ENCODE results near the gene HOXC10. TPM values are rescaled to one million over a fixed set of nuclear protein-coding genes. Genes with fewer than 3 reads are reported as not detected.

Gene HOXC10
- total and polyA plus RNA-seq, 2 donors (not counting 1 experiment from before 2014, with no cell fraction given), result not detected

DNA sequence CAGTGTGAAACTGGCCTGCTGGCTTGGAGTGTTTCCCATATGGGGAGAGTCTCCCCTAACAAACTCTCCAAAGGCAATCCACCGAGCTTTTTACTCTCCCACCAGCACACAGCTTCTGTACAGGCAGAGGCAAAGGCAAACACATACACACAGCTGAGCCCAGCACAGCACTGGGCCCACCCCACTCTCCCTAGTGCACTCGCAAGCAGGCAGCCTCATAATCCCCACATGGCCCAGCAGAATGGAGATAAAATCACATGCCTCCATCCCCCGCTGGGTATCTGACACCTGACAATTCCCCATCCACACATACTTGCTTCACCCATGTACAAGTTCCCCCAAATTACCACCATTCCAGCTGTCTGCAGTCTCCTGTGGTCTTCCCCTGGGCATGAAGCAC is 26.8 kb upstream of the HOXC10 start:
- no peak overlapping the region for H2AFZ ChIP-seq (ENCODE audit: insufficient read depth, low read depth, low read length, poor library complexity, severe bottlenecking)
- intact Hi-C loops (cut with micrococcal nuclease), result no loop called here
- H3K4me1 ChIP-seq (ENCODE audit: control insufficient read depth in 2 of 2, insufficient read depth in 2 of 2, low read length in 2 of 2), result peaks cover 16 to 47% of the 10 kb centered on the region in 2 donors
- TF ChIP-seq, protein P1, sequence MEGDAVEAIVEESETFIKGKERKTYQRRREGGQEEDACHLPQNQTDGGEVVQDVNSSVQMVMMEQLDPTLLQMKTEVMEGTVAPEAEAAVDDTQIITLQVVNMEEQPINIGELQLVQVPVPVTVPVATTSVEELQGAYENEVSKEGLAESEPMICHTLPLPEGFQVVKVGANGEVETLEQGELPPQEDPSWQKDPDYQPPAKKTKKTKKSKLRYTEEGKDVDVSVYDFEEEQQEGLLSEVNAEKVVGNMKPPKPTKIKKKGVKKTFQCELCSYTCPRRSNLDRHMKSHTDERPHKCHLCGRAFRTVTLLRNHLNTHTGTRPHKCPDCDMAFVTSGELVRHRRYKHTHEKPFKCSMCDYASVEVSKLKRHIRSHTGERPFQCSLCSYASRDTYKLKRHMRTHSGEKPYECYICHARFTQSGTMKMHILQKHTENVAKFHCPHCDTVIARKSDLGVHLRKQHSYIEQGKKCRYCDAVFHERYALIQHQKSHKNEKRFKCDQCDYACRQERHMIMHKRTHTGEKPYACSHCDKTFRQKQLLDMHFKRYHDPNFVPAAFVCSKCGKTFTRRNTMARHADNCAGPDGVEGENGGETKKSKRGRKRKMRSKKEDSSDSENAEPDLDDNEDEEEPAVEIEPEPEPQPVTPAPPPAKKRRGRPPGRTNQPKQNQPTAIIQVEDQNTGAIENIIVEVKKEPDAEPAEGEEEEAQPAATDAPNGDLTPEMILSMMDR (IDR thresholded peaks at IDR 0.05), result no peak
- no peak for TF ChIP-seq EZH2 (IDR thresholded peaks at IDR 0.05; ENCODE audit: borderline replicate concordance, insufficient read depth, low read depth, low read length, poor library complexity, severe bottlenecking)
- no peaks in the 10 kb centered on the region for H4K20me1 ChIP-seq (ENCODE audit: control insufficient read depth, insufficient read depth, low read length, poor library complexity, severe bottlenecking)
- 21% methylated on average over 3 of the region's 3 CpGs for WGBS (ENCODE audit: insufficient coverage)
- no peak overlapping the region for H3K27ac ChIP-seq (ENCODE audit: low read length in 2 of 2)
- H3K4me2 ChIP-seq (replicated peaks; ENCODE audit: low read depth, low read length, poor library complexity, severe bottlenecking), result no peak overlapping the region
- H3K4me1 Mint-ChIP-seq, result peaks cover 15% of the 10 kb centered on the region
- H3K27me3 Mint-ChIP-seq, result peaks cover 80% of the 10 kb centered on the region
- ChIA-PET POLR2A (no interaction called here), CTCF (interaction anchor here (1.0 to 1.6 kb wide), 4 partner anchors 22 to 257 kb away, joined by 3 to 4 read pairs (median 3); no protein-coding TSS in a partner anchor)
- DNase-seq (no peak), ATAC-seq (ENCODE audit: low read depth) (no peak)
- H3K4me3 ChIP-seq (ENCODE audit: control extremely low read depth in 1 of 5, extremely low read depth in 1 of 5, insufficient read depth in 1 of 5, low read depth in 2 of 5, low read length in 4 of 5), result no peak overlapping the region
- no peak overlapping the region for H3K27ac Mint-ChIP-seq
- peaks cover 1 to 97% (median 89%) of the 10 kb centered on the region in 4 experiments for H3K27me3 ChIP-seq (replicated peaks in 1 of 4; ENCODE audit: control extremely low read depth in 1 of 4, control insufficient read depth in 3 of 4, insufficient read depth in 4 of 4, low read length in 3 of 4)
- H3K9ac ChIP-seq (ENCODE audit: low read length), result no peak overlapping the region
- no peaks in the 10 kb centered on the region for H3K79me2 ChIP-seq (ENCODE audit: control insufficient read depth, insufficient read depth, low read length)
- no peak overlapping the region for H3K4me3 Mint-ChIP-seq
- H3K9me3 Mint-ChIP-seq (ENCODE audit: insufficient read depth), result no peaks in the 10 kb centered on the region
- H3K36me3 ChIP-seq (replicated peaks in 1 of 2; ENCODE audit: control extremely low read depth in 1 of 2, control insufficient read depth in 1 of 2, extremely low read depth in 1 of 2, insufficient read depth in 2 of 2, low read length in 1 of 2), result no peaks in the 10 kb centered on the region
- peaks cover 0 to 79% (median 7%) of the 10 kb centered on the region in 3 donors for H3K9me3 ChIP-seq (ENCODE audit: control extremely low read depth in 1 of 3, control insufficient read depth in 2 of 3, insufficient read depth in 1 of 3, low read length in 2 of 3)

DNA sequence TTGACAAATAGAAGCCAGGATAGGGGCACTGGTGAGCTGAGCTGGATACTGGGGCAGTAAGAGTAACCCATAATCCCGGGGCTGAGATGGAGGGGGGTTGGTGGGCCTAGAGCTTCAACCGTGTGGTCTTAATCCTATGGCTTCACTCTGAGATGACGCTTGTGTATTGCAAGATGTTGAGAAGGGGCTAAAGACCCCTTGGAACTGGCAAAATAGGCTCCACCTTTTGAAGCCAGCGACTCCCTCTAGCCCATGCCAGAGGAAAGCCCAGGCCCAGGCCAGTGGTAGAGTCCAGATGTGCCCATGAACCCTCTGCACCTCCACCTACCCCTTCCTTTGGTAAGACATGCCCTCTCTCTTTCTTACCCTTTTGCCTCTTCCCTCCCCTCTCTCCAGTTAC is 25.6 kb upstream of the HOXC10 start:
- ChIA-PET CTCF (interaction anchor here (1.0 to 1.6 kb wide), 4 partner anchors 21 to 255 kb away, joined by 3 to 4 read pairs (median 3); no protein-coding TSS in a partner anchor), POLR2A (no interaction called here)
- ATAC-seq (ENCODE audit: low read depth) (no peak), DNase-seq (no peak)
- Histone ChIP-seq H3K9ac (ENCODE audit: low read length) (no peak overlapping the region), H3K4me3 (ENCODE audit: control extremely low read depth in 1 of 5, extremely low read depth in 1 of 5, insufficient read depth in 1 of 5, low read depth in 2 of 5, low read length in 4 of 5) (no peak overlapping the region), H3K4me2 (replicated peaks; ENCODE audit: low read depth, low read length, poor library complexity, severe bottlenecking) (no peak overlapping the region), H3K79me2 (ENCODE audit: control insufficient read depth, insufficient read depth, low read length) (no peaks in the 10 kb centered on the region), H3K27me3 (replicated peaks in 1 of 4; ENCODE audit: control extremely low read depth in 1 of 4, control insufficient read depth in 3 of 4, insufficient read depth in 4 of 4, low read length in 3 of 4) (peaks cover 1 to 97% (median 88%) of the 10 kb centered on the region in 4 experiments), H2AFZ (ENCODE audit: insufficient read depth, low read depth, low read length, poor library complexity, severe bottlenecking) (no peak overlapping the region), H3K36me3 (replicated peaks in 1 of 2; ENCODE audit: control extremely low read depth in 1 of 2, control insufficient read depth in 1 of 2, extremely low read depth in 1 of 2, insufficient read depth in 2 of 2, low read length in 1 of 2) (no peaks in the 10 kb centered on the region), H4K20me1 (ENCODE audit: control insufficient read depth, insufficient read depth, low read length, poor library complexity, severe bottlenecking) (no peaks in the 10 kb centered on the region), H3K4me1 (ENCODE audit: control insufficient read depth in 2 of 2, insufficient read depth in 2 of 2, low read length in 2 of 2) (peaks cover 19 to 44% of the 10 kb centered on the region in 2 donors), H3K27ac (ENCODE audit: low read length in 2 of 2) (no peak overlapping the region), H3K9me3 (ENCODE audit: control extremely low read depth in 1 of 3, control insufficient read depth in 2 of 3, insufficient read depth in 1 of 3, low read length in 2 of 3) (peaks cover 0 to 79% (median 5%) of the 10 kb centered on the region in 3 donors)
- intact Hi-C loops (cut with micrococcal nuclease), result no loop called here
- peaks cover 18% of the 10 kb centered on the region for H3K4me1 Mint-ChIP-seq
- 15% methylated on average over 3 of the region's 4 CpGs for WGBS (ENCODE audit: insufficient coverage)
- no peak overlapping the region for H3K27ac Mint-ChIP-seq
- TF ChIP-seq, protein P1 (IDR thresholded peaks at IDR 0.05), result no peak
- TF ChIP-seq EZH2 (IDR thresholded peaks at IDR 0.05; ENCODE audit: borderline replicate concordance, insufficient read depth, low read depth, low read length, poor library complexity, severe bottlenecking), result no peak
- peaks cover 80% of the 10 kb centered on the region for H3K27me3 Mint-ChIP-seq
- no peaks in the 10 kb centered on the region for H3K9me3 Mint-ChIP-seq (ENCODE audit: insufficient read depth)
- no peak overlapping the region for H3K4me3 Mint-ChIP-seq
